Liver (tissue), 9 donors: ENCODE results near the gene TMEM179. TPM values are rescaled to one million over a fixed set of nuclear protein-coding genes. Genes with fewer than 3 reads are reported as not detected.

ENCODE experiments used
- DNase-seq: peaks from one replicate; pipeline ENCODE4 v3.0.0-alpha.2; 2017; ENCODE audit warnings: low spot score
- H3K27ac ChIP-seq, 2 donors: one replicate each; pipeline ENCODE4 v1.7.0; 2013; ENCODE audit warnings: inconsistent platforms in 2 of 2, low read length in 2 of 2, control low read depth in 1 of 2, low read depth in 1 of 2, mild to moderate bottlenecking in 1 of 2
- H3K27me3 ChIP-seq, 4 donors: one replicate each; pipeline versions ENCODE4 v1.6.1 to v1.7.0; 2013; ENCODE audit warnings: low read length in 3 of 4, inconsistent platforms in 1 of 4, mild to moderate bottlenecking in 1 of 4, moderate library complexity in 1 of 4; ENCODE audit not compliant: control insufficient read depth in 4 of 4, insufficient read depth in 4 of 4
- H3K36me3 ChIP-seq, 4 donors: one replicate each; pipeline versions ENCODE4 v1.6.1 to v1.7.0; 2013; ENCODE audit warnings: low read length in 3 of 4, mild to moderate bottlenecking in 3 of 4, low read depth in 1 of 4, moderate library complexity in 1 of 4; ENCODE audit not compliant: control insufficient read depth in 4 of 4, insufficient read depth in 3 of 4
- H3K4me1 ChIP-seq, 4 donors: one replicate each; pipeline versions ENCODE4 v1.6.1 to v1.7.0; 2013; ENCODE audit warnings: low read length in 3 of 4, mild to moderate bottlenecking in 3 of 4, moderate library complexity in 1 of 4; ENCODE audit not compliant: control insufficient read depth in 4 of 4, insufficient read depth in 4 of 4
- H3K4me3 ChIP-seq, 3 donors: one replicate each; pipeline versions ENCODE4 v1.6.1 to v1.7.0; 2013; ENCODE audit warnings: low read length in 3 of 3, control low read depth in 1 of 3, low read depth in 1 of 3, mild to moderate bottlenecking in 1 of 3
- H3K9ac ChIP-seq, 2 donors: one replicate each; pipeline ENCODE4 v1.7.0; 2013; ENCODE audit warnings: low read length in 2 of 2, mild to moderate bottlenecking in 2 of 2, moderate library complexity in 2 of 2, control low read depth in 1 of 2, low read depth in 1 of 2
- H3K9me3 ChIP-seq, 4 donors: one replicate each; pipeline versions ENCODE4 v1.6.1 to v1.7.0; 2013; ENCODE audit warnings: low read length in 3 of 4; ENCODE audit not compliant: control insufficient read depth in 4 of 4
- EGR1 ChIP-seq, 2 donors: IDR thresholded peaks; 2 replicates each; pipeline ENCODE4 v1.6.1; 2016 to 2018; ENCODE audit warnings: antibody characterized with exemption in 2 of 2, low read depth in 2 of 2
- FOXA1 ChIP-seq: IDR thresholded peaks from 2 replicates; pipeline ENCODE4 v1.6.1; 2016; ENCODE audit warnings: antibody characterized with exemption
- FOXA2 ChIP-seq: IDR thresholded peaks from 2 replicates; pipeline ENCODE4 v1.6.1; 2016; ENCODE audit warnings: antibody characterized with exemption
- GABPA ChIP-seq, 2 donors: IDR thresholded peaks in 1 of 2; conservative IDR thresholded peaks in 1 of 2; 2 replicates each; pipeline ENCODE4 v1.6.1; 2016; ENCODE audit warnings: antibody characterized with exemption in 2 of 2, mild to moderate bottlenecking in 1 of 2, moderate library complexity in 1 of 2
- HNF4A ChIP-seq, 2 donors: conservative IDR thresholded peaks; 2 replicates each; pipeline ENCODE4 v1.6.1; 2016; ENCODE audit warnings: antibody characterized with exemption in 2 of 2, mild to moderate bottlenecking in 2 of 2
- HNF4G ChIP-seq: IDR thresholded peaks from 2 replicates; pipeline ENCODE4 v1.6.1; 2016; ENCODE audit warnings: antibody characterized with exemption
- JUND ChIP-seq, 2 donors: IDR thresholded peaks; 2 replicates each; pipeline ENCODE4 v1.6.1; 2016; ENCODE audit warnings: antibody characterized with exemption in 2 of 2
- NR2F2 ChIP-seq: IDR thresholded peaks from 2 replicates; pipeline ENCODE4 v1.6.1; 2016; ENCODE audit warnings: antibody characterized with exemption
- RAD21 ChIP-seq, 2 donors: IDR thresholded peaks; 2 replicates each; pipeline ENCODE4 v1.6.1; 2016; ENCODE audit warnings: antibody characterized with exemption in 2 of 2, mild to moderate bottlenecking in 2 of 2
- RXRA ChIP-seq, 2 donors: IDR thresholded peaks; 2 replicates each; pipeline ENCODE4 v1.6.1; 2017 to 2018; ENCODE audit warnings: antibody characterized with exemption in 2 of 2, mild to moderate bottlenecking in 1 of 2
- TAF1 ChIP-seq: conservative IDR thresholded peaks from 2 replicates; pipeline ENCODE4 v1.6.1; 2016; ENCODE audit warnings: antibody characterized with exemption, mild to moderate bottlenecking
- YY1 ChIP-seq: IDR thresholded peaks from 2 replicates; pipeline ENCODE4 v1.6.1; 2016; ENCODE audit warnings: antibody characterized with exemption, mild to moderate bottlenecking
- WGBS: extraction: QIAGEN DNeasy Blood & Tissue Kit; methylation state at CpG from one replicate; pipeline ENCODE4 v1.1.7; 2013; 5-methylcytosine and 5-hydroxymethylcytosine counted together
- polyA plus RNA-seq, 2 donors: library from polyadenylated mRNA; stranded (reverse) in 1 of 2; unstranded in 1 of 2; fragments of 200-250 nt in 1 of 2; fragments of >200 nt in 1 of 2; fragmentation: Nextera tagmentation in 1 of 2; extraction: Ambion mirVana in 1 of 2; gene quantifications; one replicate each; pipeline versions ENCODE4 v1.2.1 to v1.2.3, GENCODE V29; 2013 to 2015
- total RNA-seq, 2 donors: library from RNA; depleted of rRNA; stranded (reverse); fragments of >200 nt; gene quantifications; one replicate each; pipeline ENCODE4 v1.2.3, GENCODE V29; 2014
- TF ChIP-seq, protein P1 (sequence below): IDR thresholded peaks from 2 replicates; pipeline ENCODE4 v1.6.1; 2016; ENCODE audit warnings: antibody characterized with exemption
- TF ChIP-seq, protein P2 (sequence below): IDR thresholded peaks from 2 replicates; pipeline ENCODE4 v1.6.1; 2016; ENCODE audit warnings: antibody characterized with exemption, mild to moderate bottlenecking
- TF ChIP-seq, protein P3 (sequence below): fragments of 150-350 bp; IDR thresholded peaks from 2 replicates; pipeline ENCODE4 v1.5.1; 2017; ENCODE audit warnings: improper control_type of control experiment, low read depth, low read length; ENCODE audit not compliant: missing input control
- TF ChIP-seq, protein P4 (sequence below): IDR thresholded peaks from 2 replicates; pipeline ENCODE4 v1.6.1; 2016; ENCODE audit warnings: antibody characterized with exemption
- TF ChIP-seq, protein P5 (sequence below): IDR thresholded peaks from 2 replicates; pipeline ENCODE4 v1.6.1; 2016; ENCODE audit warnings: antibody characterized with exemption
- donor health status: healthy.
- donor health status: healthy.
- donor health status: healthy.
- donor health status: healthy.
- donor health status: healthy.

TMEM179 gene
- total and polyA plus RNA-seq, 4 donors, result 0.12 to 0.37 TPM; not detected in 2

DNA sequence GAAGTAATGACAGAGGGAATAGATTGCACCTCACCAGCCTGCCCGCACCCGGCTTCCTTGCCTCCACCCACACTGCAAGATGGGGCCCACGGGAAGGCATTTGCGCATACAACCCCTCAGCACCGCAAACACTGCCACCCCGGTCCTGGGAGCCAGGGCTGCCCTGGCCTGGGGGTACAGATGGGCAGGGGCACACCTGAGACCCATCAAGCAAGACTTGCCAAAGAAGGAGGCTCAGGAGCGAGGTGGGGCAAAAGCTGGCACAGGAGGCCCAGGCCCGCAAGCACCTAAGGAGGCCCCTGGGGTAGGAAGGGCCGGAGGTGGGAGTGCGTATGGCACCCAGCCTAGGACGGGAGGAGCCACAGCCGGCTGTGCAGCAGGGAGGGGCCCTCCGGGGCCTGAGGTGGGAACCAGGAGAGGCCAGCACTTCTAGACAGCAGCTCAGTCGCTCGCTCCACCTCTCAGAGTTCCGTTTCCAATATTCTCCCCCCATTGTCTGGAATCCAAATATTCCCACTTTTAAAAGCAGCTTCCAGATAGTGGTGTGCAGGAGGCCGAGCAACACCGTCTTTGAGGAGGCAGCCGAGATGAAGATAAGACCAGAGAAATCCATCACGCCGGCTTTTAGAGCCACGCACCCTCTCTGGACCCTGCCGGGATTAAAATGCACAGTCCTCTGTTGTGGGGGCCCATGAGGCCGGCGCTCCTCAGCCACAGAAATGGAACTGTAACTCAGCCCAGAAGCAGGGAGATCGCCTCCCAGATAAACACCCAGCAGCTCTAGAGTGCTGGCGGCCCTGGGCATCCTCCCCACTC lies 37.2 kb downstream of the TMEM179 start:
- Histone ChIP-seq H3K4me3 (no peak overlapping the region), H3K36me3 (no peaks in the 10 kb centered on the region)
- TF ChIP-seq, protein P1, sequence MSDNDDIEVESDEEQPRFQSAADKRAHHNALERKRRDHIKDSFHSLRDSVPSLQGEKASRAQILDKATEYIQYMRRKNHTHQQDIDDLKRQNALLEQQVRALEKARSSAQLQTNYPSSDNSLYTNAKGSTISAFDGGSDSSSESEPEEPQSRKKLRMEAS, result no peak
- TF ChIP-seq TAF1 (no peak), FOXA2 (no peak), GABPA (IDR thresholded peaks at IDR 0.05 in 1 of 2, conservative IDR thresholded peaks at IDR 0.05 in 1 of 2) (no peak), NR2F2 (no peak), RAD21 (IDR thresholded peaks at IDR 0.05) (no peak), RXRA (IDR thresholded peaks at IDR 0.05) (no peak), FOXA1 (no peak), EGR1 (IDR thresholded peaks at IDR 0.05; ENCODE audit: low read depth in 2 of 2) (no peak), HNF4G (no peak), JUND (IDR thresholded peaks at IDR 0.05) (no peak)
- TF ChIP-seq, protein P2, sequence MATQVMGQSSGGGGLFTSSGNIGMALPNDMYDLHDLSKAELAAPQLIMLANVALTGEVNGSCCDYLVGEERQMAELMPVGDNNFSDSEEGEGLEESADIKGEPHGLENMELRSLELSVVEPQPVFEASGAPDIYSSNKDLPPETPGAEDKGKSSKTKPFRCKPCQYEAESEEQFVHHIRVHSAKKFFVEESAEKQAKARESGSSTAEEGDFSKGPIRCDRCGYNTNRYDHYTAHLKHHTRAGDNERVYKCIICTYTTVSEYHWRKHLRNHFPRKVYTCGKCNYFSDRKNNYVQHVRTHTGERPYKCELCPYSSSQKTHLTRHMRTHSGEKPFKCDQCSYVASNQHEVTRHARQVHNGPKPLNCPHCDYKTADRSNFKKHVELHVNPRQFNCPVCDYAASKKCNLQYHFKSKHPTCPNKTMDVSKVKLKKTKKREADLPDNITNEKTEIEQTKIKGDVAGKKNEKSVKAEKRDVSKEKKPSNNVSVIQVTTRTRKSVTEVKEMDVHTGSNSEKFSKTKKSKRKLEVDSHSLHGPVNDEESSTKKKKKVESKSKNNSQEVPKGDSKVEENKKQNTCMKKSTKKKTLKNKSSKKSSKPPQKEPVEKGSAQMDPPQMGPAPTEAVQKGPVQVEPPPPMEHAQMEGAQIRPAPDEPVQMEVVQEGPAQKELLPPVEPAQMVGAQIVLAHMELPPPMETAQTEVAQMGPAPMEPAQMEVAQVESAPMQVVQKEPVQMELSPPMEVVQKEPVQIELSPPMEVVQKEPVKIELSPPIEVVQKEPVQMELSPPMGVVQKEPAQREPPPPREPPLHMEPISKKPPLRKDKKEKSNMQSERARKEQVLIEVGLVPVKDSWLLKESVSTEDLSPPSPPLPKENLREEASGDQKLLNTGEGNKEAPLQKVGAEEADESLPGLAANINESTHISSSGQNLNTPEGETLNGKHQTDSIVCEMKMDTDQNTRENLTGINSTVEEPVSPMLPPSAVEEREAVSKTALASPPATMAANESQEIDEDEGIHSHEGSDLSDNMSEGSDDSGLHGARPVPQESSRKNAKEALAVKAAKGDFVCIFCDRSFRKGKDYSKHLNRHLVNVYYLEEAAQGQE, result no peak
- TF ChIP-seq, protein P3, sequence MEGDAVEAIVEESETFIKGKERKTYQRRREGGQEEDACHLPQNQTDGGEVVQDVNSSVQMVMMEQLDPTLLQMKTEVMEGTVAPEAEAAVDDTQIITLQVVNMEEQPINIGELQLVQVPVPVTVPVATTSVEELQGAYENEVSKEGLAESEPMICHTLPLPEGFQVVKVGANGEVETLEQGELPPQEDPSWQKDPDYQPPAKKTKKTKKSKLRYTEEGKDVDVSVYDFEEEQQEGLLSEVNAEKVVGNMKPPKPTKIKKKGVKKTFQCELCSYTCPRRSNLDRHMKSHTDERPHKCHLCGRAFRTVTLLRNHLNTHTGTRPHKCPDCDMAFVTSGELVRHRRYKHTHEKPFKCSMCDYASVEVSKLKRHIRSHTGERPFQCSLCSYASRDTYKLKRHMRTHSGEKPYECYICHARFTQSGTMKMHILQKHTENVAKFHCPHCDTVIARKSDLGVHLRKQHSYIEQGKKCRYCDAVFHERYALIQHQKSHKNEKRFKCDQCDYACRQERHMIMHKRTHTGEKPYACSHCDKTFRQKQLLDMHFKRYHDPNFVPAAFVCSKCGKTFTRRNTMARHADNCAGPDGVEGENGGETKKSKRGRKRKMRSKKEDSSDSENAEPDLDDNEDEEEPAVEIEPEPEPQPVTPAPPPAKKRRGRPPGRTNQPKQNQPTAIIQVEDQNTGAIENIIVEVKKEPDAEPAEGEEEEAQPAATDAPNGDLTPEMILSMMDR, result no peak

DNA sequence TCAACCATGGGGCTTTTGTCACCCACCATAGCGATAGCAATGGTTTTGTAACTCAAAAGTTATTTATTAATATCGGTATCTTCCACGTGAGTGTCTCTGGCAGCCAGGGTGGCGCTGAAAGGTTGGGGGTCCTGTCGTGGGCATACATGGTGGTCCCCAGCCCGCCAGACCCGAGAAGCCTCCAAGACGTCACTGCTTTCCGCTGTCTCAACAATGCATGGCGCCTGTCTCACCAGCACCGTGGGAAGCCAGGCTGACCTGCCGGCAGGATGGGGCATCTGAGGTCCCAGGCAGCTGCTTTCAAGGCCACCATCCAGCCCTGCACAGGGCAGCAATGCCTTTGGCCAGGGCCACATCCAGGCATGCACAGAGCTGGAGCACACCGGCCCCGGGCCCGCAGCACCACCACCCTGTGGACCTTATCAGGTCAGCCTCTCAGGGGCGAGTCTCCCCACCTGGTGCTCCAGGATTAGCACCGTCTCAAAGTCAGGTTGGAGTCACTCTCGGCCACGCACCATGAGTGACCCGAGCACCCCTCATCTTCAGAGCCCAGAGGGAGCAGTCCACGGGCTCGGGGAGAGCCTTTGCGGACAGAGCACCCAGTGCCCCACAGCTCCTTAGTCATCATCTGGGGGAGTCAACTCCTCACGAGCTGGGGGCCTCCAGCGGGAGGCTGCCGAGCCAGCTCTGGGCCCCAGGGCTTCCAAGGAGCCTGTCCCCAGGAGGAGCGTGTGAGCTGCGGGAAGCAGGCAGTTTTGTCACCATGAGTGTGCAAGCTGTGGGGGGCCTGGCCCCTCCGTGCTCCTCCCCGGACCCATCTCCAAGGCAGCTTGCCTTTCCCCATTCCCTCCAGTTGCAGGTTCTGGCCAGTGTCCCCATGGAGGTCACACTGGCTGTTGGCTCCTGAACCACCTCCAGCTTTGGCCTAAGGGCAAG lies 39.6 kb downstream of the TMEM179 start:
- no peaks in the 10 kb centered on the region for H3K36me3 ChIP-seq
- no peak overlapping the region for H3K9ac ChIP-seq
- DNase-seq, result no peak
- H3K9me3 ChIP-seq, result no peaks in the 10 kb centered on the region
- H3K27me3 ChIP-seq, result peaks cover 0 to 3% (median 0%) of the 10 kb centered on the region in 4 donors
- H3K4me3 ChIP-seq, result no peak overlapping the region
- H3K27ac ChIP-seq, result no peak overlapping the region
- H3K4me1 ChIP-seq, result peaks cover 0 to 3% (median 1%) of the 10 kb centered on the region in 4 donors
- WGBS, result 73% methylated on average over 30 of the region's 30 CpGs
- TF ChIP-seq FOXA2 (no peak), HNF4A (conservative IDR thresholded peaks at IDR 0.05) (no peak), NR2F2 (no peak), RAD21 (IDR thresholded peaks at IDR 0.05) (no peak), GABPA (IDR thresholded peaks at IDR 0.05 in 1 of 2, conservative IDR thresholded peaks at IDR 0.05 in 1 of 2) (no peak), YY1 (no peak), HNF4G (no peak)
- TF ChIP-seq, protein P2, result no peak
- TF ChIP-seq, protein P4, sequence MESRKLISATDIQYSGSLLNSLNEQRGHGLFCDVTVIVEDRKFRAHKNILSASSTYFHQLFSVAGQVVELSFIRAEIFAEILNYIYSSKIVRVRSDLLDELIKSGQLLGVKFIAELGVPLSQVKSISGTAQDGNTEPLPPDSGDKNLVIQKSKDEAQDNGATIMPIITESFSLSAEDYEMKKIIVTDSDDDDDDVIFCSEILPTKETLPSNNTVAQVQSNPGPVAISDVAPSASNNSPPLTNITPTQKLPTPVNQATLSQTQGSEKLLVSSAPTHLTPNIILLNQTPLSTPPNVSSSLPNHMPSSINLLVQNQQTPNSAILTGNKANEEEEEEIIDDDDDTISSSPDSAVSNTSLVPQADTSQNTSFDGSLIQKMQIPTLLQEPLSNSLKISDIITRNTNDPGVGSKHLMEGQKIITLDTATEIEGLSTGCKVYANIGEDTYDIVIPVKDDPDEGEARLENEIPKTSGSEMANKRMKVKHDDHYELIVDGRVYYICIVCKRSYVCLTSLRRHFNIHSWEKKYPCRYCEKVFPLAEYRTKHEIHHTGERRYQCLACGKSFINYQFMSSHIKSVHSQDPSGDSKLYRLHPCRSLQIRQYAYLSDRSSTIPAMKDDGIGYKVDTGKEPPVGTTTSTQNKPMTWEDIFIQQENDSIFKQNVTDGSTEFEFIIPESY, result no peak
- TF ChIP-seq, protein P5, sequence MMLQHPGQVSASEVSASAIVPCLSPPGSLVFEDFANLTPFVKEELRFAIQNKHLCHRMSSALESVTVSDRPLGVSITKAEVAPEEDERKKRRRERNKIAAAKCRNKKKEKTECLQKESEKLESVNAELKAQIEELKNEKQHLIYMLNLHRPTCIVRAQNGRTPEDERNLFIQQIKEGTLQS, result no peak

More for the DNA sequence above, 37.2 kb downstream of the TMEM179 start:
- no peak for DNase-seq
- Histone ChIP-seq H3K9me3 (no peaks in the 10 kb centered on the region), H3K27me3 (peaks cover 0 to 3% (median 0%) of the 10 kb centered on the region in 4 donors), H3K27ac (no peak overlapping the region), H3K4me1 (peaks cover 0 to 3% (median 1%) of the 10 kb centered on the region in 4 donors), H3K9ac (no peak overlapping the region)
- 62% methylated on average over 27 of the region's 27 CpGs for WGBS
